NCI-H1930 (cell line): ENCODE measurements around the gene FOXK1.
"Not testable (repeated sequence)": the region's sequence is repeated elsewhere in the genome, so short reads cannot be mapped to it uniquely, and the experiment has no call there.

Experiments used
- DNase-seq, 2 experiments: peaks; one replicate each; lab custom pipeline; 2025; lab: John Stamatoyannopoulos, UW

Gene FOXK1

GRCh38 chr7:4667776-4668509 lies 14.2 kb upstream of the FOXK1 start:
- no peak for DNase-seq

DNA sequence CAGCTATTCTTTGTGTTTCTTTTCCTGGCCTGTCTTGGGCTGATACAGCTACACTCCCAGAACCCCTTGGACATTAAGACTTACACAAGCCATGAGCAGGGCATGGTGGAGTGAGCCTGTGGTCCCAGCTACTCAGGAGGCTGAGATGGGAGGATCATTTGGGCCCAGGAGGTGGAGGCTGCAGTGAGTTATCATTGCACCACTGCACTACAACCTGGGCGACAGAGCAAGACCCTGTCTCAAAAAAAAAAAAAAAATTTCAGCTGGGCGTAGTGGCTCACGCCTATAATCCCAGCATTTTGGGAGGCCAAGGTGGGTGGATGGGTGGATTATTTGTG lies 13.6 kb upstream of the FOXK1 start:
- no peak for DNase-seq

- no peak for DNase-seq
Measured at GRCh38 chr7:4670791-4671190, 11.3 kb upstream of the FOXK1 start.

- DNase-seq: no peak
Measured at GRCh38 chr7:4675771-4676367, 6.2 kb upstream of the FOXK1 start.

DNA sequence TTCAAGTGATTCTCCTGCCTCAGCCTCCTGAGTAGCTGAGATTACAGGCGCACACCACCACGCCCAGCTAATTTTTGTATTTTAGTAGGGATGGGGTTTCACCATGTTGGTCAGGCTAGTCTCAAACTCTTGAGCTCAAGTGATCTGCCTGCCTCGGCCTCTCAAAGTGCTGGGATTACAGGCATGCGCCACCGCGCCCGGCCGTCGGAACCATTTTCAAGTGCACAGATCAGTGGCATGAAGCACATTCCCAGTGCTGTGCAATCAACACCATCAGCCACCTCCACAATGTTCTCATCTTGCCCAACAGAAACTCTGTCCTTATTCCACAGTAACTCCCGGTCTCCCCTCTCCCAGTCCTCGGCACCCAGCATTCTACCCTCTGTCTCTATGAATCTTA lies 4.6 kb upstream of the FOXK1 start:
- DNase-seq: not testable (repeated sequence)

GRCh38 chr7:4681218-4681851 lies 760 bp upstream of the FOXK1 start:
- no peak for DNase-seq

DNA sequence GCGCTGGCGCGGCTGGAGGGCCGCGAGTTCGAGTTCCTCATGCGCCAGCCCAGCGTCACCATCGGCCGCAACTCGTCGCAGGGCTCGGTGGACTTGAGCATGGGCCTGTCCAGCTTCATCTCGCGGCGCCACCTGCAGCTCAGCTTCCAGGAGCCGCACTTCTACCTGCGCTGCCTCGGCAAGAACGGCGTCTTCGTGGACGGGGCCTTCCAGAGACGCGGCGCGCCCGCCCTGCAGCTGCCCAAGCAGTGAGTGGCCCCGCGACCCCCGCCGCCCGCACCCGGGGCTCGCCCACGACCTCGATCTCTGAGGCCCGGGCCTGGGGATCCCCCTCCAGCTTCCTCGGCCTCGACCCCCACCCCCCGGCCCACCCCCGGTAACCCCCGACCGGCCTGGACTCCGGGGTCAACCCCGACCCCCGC lies 537 bp downstream of the FOXK1 start:
- DNase-seq: peak in 1 of 2 experiments; percentile 7

GRCh38 chr7:4683043-4683883 lies 1.2 kb downstream of the FOXK1 start:
- DNase-seq: no peak

- no peak for DNase-seq
Measured at GRCh38 chr7:4683884-4684565, 1.9 kb downstream of the FOXK1 start.

DNA sequence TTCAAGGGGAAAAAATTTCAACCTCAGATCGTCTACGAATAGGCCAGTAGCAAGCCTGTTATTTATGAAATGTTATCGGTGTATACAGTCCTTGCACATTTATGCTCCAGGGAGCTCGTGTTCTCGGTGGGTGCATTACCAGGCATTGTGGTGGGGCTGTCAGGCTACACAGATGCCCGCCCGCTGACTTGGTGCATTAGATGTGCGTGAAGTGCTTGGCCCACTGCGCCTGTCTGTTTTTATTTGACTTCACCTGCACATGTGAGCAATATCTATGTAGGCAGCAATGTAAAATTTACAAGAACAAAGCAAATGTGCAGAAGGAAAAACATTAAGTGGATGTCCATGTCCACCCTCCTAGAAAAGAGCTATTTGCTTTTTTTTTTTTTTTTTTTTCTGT lies 2.8 kb downstream of the FOXK1 start:
- no peak for DNase-seq

DNA sequence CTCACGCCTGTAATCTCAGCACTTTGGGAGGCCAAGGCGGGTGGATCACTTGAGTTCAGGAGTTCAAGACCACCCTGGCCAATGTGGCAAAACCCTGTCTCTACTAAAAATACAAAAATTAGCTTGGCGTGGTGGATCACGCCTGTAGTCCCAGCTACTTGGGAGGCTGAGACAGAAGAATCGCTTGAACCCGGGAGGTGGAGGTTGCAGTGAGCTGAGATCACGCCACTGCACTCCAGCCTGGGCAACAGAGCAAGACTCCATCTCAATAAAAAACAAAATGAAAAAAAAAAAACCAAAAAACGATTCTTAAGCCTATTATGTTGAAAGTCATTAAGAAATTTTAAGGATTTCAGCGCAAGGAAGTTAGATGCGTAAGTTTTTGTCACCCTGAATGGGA lies 3.6 kb downstream of the FOXK1 start:
- DNase-seq: not testable (repeated sequence)

GRCh38 chr7:4687956-4688355 lies 5.9 kb downstream of the FOXK1 start:
- DNase-seq: no peak

DNA sequence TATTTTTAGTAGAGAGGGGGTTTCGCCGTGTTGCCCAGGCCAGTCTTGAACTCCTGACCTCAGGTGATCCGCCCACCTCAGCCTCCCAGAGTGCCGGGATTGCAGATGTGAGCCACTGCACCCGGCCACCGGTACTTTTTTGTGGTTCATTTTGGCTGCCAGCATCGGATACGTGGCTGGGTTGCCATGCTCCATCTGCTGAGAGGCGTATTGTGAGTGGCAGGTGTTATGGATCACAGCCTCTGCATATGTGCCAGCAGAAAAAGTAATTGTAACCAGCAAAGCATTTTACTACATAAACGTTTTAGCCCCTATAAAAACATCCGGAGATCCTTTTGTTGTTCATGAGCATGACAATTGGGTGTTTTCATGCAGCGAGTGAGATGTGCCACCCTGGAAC lies 7.1 kb downstream of the FOXK1 start:
- DNase-seq: no peak

- no peak for DNase-seq
Measured at GRCh38 chr7:4689668-4690067, 7.6 kb downstream of the FOXK1 start.

GRCh38 chr7:4690953-4691856 lies 9.1 kb downstream of the FOXK1 start:
- no peak for DNase-seq

- no peak for DNase-seq
Measured at GRCh38 chr7:4692055-4692454, 10.0 kb downstream of the FOXK1 start.

GRCh38 chr7:4692622-4693021 lies 10.5 kb downstream of the FOXK1 start:
- DNase-seq: not testable (repeated sequence)

DNA sequence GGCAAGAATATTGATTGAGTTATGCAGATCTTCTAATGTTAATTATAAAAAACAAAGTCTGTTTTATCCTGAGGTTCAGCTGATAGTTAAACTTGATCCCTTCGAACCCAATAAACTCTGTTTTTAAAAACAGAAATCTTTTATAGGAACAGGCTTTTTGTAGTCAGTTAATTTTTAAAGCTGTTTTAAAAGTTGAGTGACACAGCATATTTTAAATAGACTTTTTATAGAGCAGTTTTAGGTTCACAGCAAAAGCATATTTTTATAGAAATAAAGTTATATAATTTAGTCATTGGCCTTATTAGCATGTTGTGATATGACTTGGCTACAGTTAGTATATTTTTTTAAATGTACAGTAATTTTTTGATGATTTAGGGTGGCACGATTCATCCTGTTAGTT lies 11.1 kb downstream of the FOXK1 start:
- no peak for DNase-seq

- DNase-seq: no peak
Measured at GRCh38 chr7:4693749-4694148, 11.7 kb downstream of the FOXK1 start.

- no peak for DNase-seq
Measured at GRCh38 chr7:4694305-4694704, 12.2 kb downstream of the FOXK1 start.

GRCh38 chr7:4698707-4699275 lies 16.7 kb downstream of the FOXK1 start:
- no peak for DNase-seq
